BE2C (cell line): ENCODE data around the gene LTBP3.
A peak's percentile ranks its signal among the peaks of the same experiment; 100 is the strongest.

Experiments used
- DNase-seq: peaks from one replicate; pipeline ENCODE4 v3.0.0-alpha.2; 2020
- H3K27me3 ChIP-seq: fragments of 250-450 bp; sonication (Bioruptor Pico); 2 replicates; pipeline ENCODE4 v1.5.1; 2020; ENCODE audit warnings: mild to moderate bottlenecking
- H3K36me3 ChIP-seq: fragments of 250-450 bp; sonication (Bioruptor Pico); 2 replicates; pipeline ENCODE4 v1.5.1; 2020; ENCODE audit warnings: mild to moderate bottlenecking
- H3K4me1 ChIP-seq: fragments of 250-450 bp; sonication (Bioruptor Pico); 2 replicates; pipeline ENCODE4 v1.5.1; 2020
- H3K4me3 ChIP-seq: 2 replicates; pipeline ENCODE4 v1.5.1; 2011; ENCODE audit warnings: low read depth, low read length
- H3K9me3 ChIP-seq: fragments of 250-450 bp; sonication (Bioruptor Pico); 2 replicates; pipeline ENCODE4 v1.5.1; 2020
- TF ChIP-seq, protein P1 (sequence below): IDR thresholded peaks from 2 replicates; pipeline ENCODE4 v1.5.1; 2012; ENCODE audit warnings: mild to moderate bottlenecking, low read depth, low read length

The LTBP3 gene

DNA sequence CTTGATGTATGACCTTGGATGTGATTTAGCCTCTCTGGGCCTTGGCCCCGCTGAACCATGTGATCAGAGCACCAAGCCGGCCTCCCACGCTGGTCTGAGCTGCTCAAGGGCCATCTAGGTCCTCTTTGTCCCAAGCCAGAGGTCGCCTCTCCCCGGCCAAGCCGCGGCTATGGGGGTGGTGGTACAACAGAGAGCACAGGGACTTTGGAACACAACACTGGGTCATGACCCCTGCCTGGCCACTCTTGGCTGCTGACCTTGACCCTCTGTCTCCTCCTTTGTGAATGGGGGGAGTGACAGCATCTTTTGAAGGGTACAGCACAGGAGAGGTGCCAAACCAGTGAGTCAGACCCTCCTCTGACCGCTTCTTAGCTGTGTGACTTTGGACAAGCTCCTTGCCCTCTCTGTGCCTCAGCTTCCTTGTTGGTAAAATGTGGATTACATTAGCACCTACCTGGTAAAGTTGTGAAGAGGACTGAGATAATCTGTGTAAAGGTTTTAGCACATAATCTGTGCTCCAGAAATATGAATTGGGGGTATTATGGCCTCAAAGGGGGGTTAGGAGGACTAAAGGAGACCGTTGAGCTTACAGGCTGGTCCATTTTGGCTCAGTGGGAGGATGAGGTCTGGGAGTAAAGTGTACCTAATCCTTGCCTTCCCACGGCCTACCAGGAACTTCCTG, 28.5 kb downstream of the LTBP3 start:
- H3K27me3 ChIP-seq = no peaks in the 10 kb centered on the region
- DNase-seq = no peak
- H3K4me1 ChIP-seq = no peaks in the 10 kb centered on the region
- TF ChIP-seq, protein P1, sequence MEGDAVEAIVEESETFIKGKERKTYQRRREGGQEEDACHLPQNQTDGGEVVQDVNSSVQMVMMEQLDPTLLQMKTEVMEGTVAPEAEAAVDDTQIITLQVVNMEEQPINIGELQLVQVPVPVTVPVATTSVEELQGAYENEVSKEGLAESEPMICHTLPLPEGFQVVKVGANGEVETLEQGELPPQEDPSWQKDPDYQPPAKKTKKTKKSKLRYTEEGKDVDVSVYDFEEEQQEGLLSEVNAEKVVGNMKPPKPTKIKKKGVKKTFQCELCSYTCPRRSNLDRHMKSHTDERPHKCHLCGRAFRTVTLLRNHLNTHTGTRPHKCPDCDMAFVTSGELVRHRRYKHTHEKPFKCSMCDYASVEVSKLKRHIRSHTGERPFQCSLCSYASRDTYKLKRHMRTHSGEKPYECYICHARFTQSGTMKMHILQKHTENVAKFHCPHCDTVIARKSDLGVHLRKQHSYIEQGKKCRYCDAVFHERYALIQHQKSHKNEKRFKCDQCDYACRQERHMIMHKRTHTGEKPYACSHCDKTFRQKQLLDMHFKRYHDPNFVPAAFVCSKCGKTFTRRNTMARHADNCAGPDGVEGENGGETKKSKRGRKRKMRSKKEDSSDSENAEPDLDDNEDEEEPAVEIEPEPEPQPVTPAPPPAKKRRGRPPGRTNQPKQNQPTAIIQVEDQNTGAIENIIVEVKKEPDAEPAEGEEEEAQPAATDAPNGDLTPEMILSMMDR = no peak
- no peaks in the 10 kb centered on the region for H3K9me3 ChIP-seq
- H3K4me3 ChIP-seq = no peak overlapping the region
- H3K36me3 ChIP-seq = no peaks in the 10 kb centered on the region

DNA sequence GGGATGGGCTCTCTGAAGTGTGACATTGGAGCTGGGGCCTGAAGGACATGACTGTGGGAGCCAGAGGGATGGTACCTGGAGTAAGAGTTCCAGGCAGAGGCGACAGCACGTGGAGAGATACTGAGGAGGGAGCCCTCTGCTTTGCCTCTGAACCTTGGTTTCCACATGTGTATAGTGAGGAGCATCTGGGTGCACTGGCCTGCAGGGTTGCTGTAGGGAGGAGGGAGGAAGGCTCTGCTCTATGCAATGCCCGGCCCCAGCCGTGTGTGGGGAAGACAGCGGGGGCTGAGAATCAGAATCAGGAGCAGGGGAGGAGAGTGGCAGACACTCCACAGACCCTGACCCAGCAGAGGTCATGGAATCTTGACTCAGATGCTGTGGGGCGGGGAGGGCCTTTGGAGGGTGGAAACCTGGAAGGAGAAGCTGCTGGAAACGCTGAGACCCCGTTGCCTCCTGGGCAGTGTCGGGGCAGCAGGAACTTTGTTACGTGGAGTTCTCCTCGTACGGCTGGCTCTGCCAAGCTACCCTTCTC, 29.3 kb downstream of the LTBP3 start:
- no peaks in the 10 kb centered on the region for H3K36me3 ChIP-seq

DNA sequence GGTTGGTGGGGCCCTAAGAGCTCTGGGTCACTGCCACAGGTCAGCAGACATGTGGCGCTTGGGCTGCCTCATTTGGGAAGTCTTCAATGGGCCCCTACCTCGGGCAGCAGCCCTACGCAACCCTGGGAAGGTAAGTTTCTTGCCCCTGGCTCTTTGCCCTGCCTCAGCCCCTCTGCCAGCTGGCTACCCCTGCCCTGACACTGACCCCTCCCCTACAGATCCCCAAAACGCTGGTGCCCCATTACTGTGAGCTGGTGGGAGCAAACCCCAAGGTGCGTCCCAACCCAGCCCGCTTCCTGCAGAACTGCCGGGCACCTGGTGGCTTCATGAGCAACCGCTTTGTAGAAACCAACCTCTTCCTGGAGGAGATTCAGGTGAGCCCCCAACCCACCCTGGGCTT, 31.4 kb downstream of the LTBP3 start:
- no peak overlapping the region for H3K4me3 ChIP-seq
- DNase-seq = no peak
- no peaks in the 10 kb centered on the region for H3K36me3 ChIP-seq
- no peaks in the 10 kb centered on the region for H3K4me1 ChIP-seq
- H3K9me3 ChIP-seq = no peaks in the 10 kb centered on the region
- H3K27me3 ChIP-seq = no peaks in the 10 kb centered on the region
- TF ChIP-seq, protein P1 = no peak

More for the DNA sequence above, 29.3 kb downstream of the LTBP3 start:
- Histone ChIP-seq H3K9me3 (no peaks in the 10 kb centered on the region), H3K27me3 (no peaks in the 10 kb centered on the region), H3K4me3 (no peak overlapping the region), H3K4me1 (no peaks in the 10 kb centered on the region)
- TF ChIP-seq, protein P1 = no peak
- DNase-seq = no peak

DNA sequence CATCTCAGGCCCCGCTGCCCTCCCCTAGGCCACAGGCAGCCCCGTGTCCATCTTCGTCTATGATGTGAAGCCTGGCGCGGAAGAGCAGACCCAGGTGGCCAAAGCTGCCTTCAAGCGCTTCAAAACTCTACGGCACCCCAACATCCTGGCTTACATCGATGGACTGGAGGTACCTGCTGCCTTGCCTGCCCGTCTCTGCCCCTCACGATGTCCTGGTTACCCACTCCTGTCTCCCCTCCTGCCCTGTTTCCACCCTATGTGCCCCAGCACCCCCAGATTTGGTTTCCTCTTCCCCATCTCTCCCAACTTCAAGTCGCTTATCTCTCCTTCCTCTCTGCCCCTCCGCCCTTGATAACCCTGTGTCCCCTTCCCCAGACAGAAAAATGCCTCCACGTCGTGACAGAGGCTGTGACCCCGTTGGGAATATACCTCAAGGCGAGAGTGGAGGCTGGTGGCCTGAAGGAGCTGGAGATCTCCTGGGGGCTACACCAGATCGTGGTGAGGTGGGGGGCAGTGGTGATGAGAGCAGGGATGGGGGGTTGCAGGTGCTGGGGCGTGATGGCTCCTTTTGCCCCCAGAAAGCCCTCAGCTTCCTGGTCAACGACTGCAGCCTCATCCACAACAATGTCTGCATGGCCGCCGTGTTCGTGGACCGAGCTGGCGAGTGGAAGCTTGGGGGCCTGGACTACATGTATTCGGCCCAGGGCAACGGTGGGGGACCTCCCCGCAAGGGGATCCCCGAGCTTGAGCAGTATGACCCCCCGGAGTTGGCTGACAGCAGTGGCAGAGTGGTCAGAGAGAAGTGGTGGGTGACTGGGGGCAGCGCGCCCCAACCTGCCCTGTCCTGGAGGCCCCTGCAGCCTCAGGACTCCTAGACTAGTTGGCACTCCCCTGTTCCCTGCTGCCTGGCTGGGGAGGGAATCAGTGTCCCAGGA, 32.3 kb downstream of the LTBP3 start:
- peak overlapping the region; percentile 69 for H3K4me3 ChIP-seq
- TF ChIP-seq, protein P1 = no peak
- H3K27me3 ChIP-seq = no peaks in the 10 kb centered on the region
- no peaks in the 10 kb centered on the region for H3K9me3 ChIP-seq
- no peaks in the 10 kb centered on the region for H3K4me1 ChIP-seq
- no peak for DNase-seq
- no peaks in the 10 kb centered on the region for H3K36me3 ChIP-seq

DNA sequence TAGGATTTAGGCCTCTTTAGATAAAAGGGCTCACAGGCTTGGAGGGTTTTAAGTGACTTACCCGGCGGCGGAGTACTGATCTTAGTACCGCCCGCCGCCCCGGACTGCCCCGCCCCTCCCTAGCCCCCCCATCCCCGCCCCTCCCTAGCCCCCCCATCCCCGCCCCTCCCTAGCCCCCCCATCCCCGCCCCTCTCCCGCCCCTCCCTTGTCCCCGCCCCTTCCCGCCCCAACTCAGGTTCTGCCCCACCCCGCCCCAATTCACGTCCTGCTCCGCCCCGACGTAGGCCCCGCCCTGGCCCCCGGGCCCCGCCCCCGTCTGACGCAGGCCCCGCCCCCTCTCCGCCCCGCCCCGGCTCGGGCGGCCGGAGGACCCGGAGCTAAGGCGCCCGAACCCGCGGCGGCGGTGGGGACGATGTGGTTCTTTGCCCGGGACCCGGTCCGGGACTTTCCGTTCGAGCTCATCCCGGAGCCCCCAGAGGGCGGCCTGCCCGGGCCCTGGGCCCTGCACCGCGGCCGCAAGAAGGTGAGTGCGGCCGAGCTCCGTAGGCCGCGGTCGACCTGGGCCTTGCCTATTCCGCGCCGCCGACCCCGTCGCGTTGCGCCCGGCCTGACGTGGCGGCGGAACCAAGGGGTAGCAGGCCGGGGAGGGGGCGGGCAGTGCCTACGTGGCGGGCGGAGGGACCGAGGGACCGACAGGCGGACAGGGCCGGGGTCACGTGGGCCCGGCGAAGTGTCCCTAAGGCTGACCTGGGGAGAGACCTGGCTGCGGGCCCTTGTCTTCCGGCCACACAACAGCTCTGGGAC, 33.2 kb downstream of the LTBP3 start, which contains the start of gene SCYL1:
SCYL1 (plus strand) TSS at position 343 of the 805 bp plus-strand sequence; CDS start at position 414, 71 bp downstream.
- no peaks in the 10 kb centered on the region for H3K27me3 ChIP-seq
- TF ChIP-seq, protein P1 = no peak
- no peaks in the 10 kb centered on the region for H3K4me1 ChIP-seq
- H3K9me3 ChIP-seq = no peaks in the 10 kb centered on the region
- no peaks in the 10 kb centered on the region for H3K36me3 ChIP-seq
- peak; percentile 70 for DNase-seq
- H3K4me3 ChIP-seq = peak within 1 kb of the TSS; percentile 69
